DND-41 (cell line): ENCODE measurements around the gene RFLNA.

Experiments used
- ATAC-seq: fragments of 200-7000 bp; cut with Tn5 transposase; 3 replicates; pipeline ENCODE4 v1.9.1; 2021; ENCODE audit warnings: low read depth; ENCODE audit not compliant: insufficient read depth
- DNase-seq: peaks from one replicate; pipeline ENCODE4 v3.0.0-alpha.2; 2020
- H2AFZ ChIP-seq: 2 replicates; pipeline ENCODE4 v1.6.0; 2012; ENCODE audit warnings: low read depth, low read length
- H3K27ac ChIP-seq: 2 replicates; pipeline ENCODE4 v1.5.1; 2012; ENCODE audit warnings: low read length, inconsistent platforms
- H3K27me3 ChIP-seq: fragments of 200-600 bp; sonication (generic); 2 replicates; pipeline ENCODE4 v1.6.0; 2012; ENCODE audit warnings: low read length, mild to moderate bottlenecking, inconsistent platforms; ENCODE audit not compliant: insufficient read depth, poor library complexity
- H3K36me3 ChIP-seq: 2 replicates; pipeline ENCODE4 v1.5.1; 2012; ENCODE audit warnings: low read length, inconsistent platforms; ENCODE audit not compliant: insufficient read depth
- H3K4me1 ChIP-seq: 2 replicates; pipeline ENCODE4 v1.5.1; 2012; ENCODE audit warnings: mild to moderate bottlenecking, low read length; ENCODE audit not compliant: insufficient read depth
- H3K4me2 ChIP-seq: 2 replicates; pipeline ENCODE4 v1.6.0; 2012; ENCODE audit warnings: mild to moderate bottlenecking, moderate library complexity, low read length, inconsistent platforms; ENCODE audit not compliant: insufficient read depth
- H3K4me3 ChIP-seq, 2 experiments: fragments of 200-600 bp in 1 of 2; shearing (Covaris generic) in 1 of 2; 2 replicates each; pipeline ENCODE4 v1.5.1; 2012 to 2016; ENCODE audit warnings: inconsistent platforms in 2 of 2, low read length in 2 of 2, mild to moderate bottlenecking in 2 of 2, low read depth in 1 of 2, moderate library complexity in 1 of 2
- H3K79me2 ChIP-seq: 2 replicates; pipeline ENCODE4 v1.6.0; 2012; ENCODE audit warnings: low read length, inconsistent platforms; ENCODE audit not compliant: insufficient read depth
- H3K9ac ChIP-seq: 2 replicates; pipeline ENCODE4 v1.6.0; 2012; ENCODE audit warnings: low read depth, mild to moderate bottlenecking, inconsistent platforms, low read length, moderate library complexity
- H3K9me3 ChIP-seq: 2 replicates; pipeline ENCODE4 v1.5.1; 2012; ENCODE audit warnings: low read length, moderate library complexity, mild to moderate bottlenecking, inconsistent platforms; ENCODE audit not compliant: insufficient read depth, severe bottlenecking
- H4K20me1 ChIP-seq: 2 replicates; pipeline ENCODE4 v1.6.0; 2012; ENCODE audit warnings: low read length; ENCODE audit not compliant: insufficient read depth
- EZH2 ChIP-seq: IDR thresholded peaks from 3 replicates; pipeline ENCODE4 v1.6.1; 2012; ENCODE audit warnings: borderline replicate concordance, low read depth, mild to moderate bottlenecking, moderate library complexity, low read length, inconsistent platforms; ENCODE audit not compliant: severe bottlenecking
- TF ChIP-seq, protein P1 (sequence below): IDR thresholded peaks from 2 replicates; pipeline ENCODE4 v1.5.1; 2012; ENCODE audit warnings: borderline replicate concordance, low read length, moderate library complexity, mild to moderate bottlenecking; ENCODE audit not compliant: poor library complexity, severe bottlenecking; ENCODE audit errors: extremely low read depth

The RFLNA gene

GRCh38 chr12:124289634-124290600, 5.0 kb upstream of the RFLNA start:
- TF ChIP-seq, protein P1, sequence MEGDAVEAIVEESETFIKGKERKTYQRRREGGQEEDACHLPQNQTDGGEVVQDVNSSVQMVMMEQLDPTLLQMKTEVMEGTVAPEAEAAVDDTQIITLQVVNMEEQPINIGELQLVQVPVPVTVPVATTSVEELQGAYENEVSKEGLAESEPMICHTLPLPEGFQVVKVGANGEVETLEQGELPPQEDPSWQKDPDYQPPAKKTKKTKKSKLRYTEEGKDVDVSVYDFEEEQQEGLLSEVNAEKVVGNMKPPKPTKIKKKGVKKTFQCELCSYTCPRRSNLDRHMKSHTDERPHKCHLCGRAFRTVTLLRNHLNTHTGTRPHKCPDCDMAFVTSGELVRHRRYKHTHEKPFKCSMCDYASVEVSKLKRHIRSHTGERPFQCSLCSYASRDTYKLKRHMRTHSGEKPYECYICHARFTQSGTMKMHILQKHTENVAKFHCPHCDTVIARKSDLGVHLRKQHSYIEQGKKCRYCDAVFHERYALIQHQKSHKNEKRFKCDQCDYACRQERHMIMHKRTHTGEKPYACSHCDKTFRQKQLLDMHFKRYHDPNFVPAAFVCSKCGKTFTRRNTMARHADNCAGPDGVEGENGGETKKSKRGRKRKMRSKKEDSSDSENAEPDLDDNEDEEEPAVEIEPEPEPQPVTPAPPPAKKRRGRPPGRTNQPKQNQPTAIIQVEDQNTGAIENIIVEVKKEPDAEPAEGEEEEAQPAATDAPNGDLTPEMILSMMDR, result no peak
- TF ChIP-seq EZH2, result no peak
- no peak overlapping the region for H3K4me3 ChIP-seq
- no peaks in the 10 kb centered on the region for H3K79me2 ChIP-seq
- no peak overlapping the region for H3K27ac ChIP-seq
- H4K20me1 ChIP-seq, result no peaks in the 10 kb centered on the region
- peaks cover 10% of the 10 kb centered on the region for H3K27me3 ChIP-seq
- no peak overlapping the region for H2AFZ ChIP-seq
- no peak for DNase-seq
- ATAC-seq, result no peak
- no peaks in the 10 kb centered on the region for H3K36me3 ChIP-seq
- H3K4me1 ChIP-seq, result no peaks in the 10 kb centered on the region
- H3K9me3 ChIP-seq, result peaks cover 2% of the 10 kb centered on the region
- no peak overlapping the region for H3K4me2 ChIP-seq
- no peak overlapping the region for H3K9ac ChIP-seq

DNA sequence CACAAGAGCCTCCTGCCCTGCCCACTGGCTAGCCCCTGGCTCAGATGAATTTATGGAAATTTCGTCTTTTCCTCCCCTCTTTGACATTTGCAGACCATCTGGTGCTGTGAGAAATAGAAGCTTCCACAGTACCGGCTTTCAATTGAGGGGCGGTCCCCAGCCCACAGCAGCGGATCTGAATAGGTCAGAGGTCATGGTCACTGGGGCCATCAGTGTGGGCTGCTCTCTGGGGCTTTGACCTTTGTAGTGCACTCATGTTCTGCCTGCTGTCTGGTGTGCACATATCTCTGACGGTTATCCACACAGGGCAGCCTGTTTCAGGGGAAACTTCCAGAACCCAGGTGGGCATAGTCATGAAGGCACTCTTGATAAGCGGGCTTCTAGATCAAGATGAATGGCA, 2.5 kb upstream of the RFLNA start:
- Histone ChIP-seq H3K4me1 (no peaks in the 10 kb centered on the region), H4K20me1 (no peaks in the 10 kb centered on the region), H3K4me2 (no peak overlapping the region), H3K9ac (no peak overlapping the region), H3K4me3 (no peak overlapping the region), H3K27me3 (peaks cover 26% of the 10 kb centered on the region), H3K79me2 (no peaks in the 10 kb centered on the region), H2AFZ (no peak overlapping the region), H3K27ac (no peak overlapping the region), H3K36me3 (no peaks in the 10 kb centered on the region), H3K9me3 (no peaks in the 10 kb centered on the region)
- no peak for ATAC-seq
- TF ChIP-seq, protein P1, result no peak
- TF ChIP-seq EZH2, result no peak
- DNase-seq, result no peak

DNA sequence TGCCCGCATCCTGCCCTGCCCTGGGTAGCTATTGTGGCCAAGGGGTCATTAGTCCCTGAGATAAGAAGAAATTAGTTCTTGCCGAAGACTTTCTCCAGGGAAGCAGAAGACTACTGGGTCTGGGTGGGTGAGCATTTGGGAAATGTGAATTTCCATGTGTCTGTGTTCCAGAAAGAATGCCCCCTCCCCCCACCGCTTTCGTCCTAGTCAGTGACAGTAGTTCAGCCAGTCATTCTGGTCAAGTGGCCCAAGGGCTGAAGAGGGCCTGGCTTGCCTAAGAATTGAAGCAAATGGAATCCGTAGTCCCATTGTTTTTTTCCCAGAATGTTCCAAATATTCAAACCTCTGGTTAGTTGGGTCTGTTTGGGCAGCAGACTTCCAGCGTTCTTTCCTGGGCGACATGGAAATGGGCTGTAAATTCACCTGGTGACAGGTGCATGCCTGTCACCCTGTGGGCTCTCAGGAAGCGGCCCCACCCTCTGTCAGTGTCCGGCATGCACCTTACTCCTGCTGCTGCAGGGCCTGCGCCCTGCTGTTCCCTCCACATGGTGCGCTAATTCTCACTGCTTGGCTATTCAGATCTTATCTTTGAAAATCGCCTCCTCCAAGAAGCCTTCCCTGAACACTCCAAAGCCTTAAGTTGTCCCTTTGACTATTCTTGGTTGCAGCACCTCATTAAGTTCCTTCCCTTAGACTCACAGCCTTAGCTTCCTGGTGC, 1.4 kb upstream of the RFLNA start:
- Histone ChIP-seq H3K36me3 (no peaks in the 10 kb centered on the region), H3K79me2 (no peaks in the 10 kb centered on the region), H3K27ac (no peak overlapping the region), H3K9me3 (no peaks in the 10 kb centered on the region), H4K20me1 (no peaks in the 10 kb centered on the region), H3K9ac (no peak overlapping the region), H3K27me3 (peaks cover 26% of the 10 kb centered on the region), H3K4me3 (no peak overlapping the region), H2AFZ (no peak overlapping the region), H3K4me1 (no peaks in the 10 kb centered on the region), H3K4me2 (no peak overlapping the region)
- ATAC-seq (no peak), DNase-seq (no peak)
- TF ChIP-seq, protein P1, result no peak
- TF ChIP-seq EZH2, result no peak
